Vagina (tissue), 2 donors: ENCODE results near the gene MAVS. TPM values are rescaled to one million over a fixed set of nuclear protein-coding genes. Genes with fewer than 3 reads are reported as not detected.

Source experiments
- DNase-seq, 2 donors: peaks; one replicate each; pipeline ENCODE4 v3.0.0-alpha.2; 2017; ENCODE audit errors: extremely low spot score in 2 of 2
- H3K27ac ChIP-seq: fragments of 200-600 bp; sonication (generic); one replicate; pipeline ENCODE4 v1.5.1; 2019
- H3K27me3 ChIP-seq: fragments of 200-600 bp; sonication (generic); one replicate; pipeline ENCODE4 v1.5.1; 2019
- H3K36me3 ChIP-seq, 2 donors: fragments of 200-600 bp; sonication (generic); one replicate each; pipeline ENCODE4 v1.5.1; 2017 to 2019
- H3K4me1 ChIP-seq: fragments of 200-600 bp; sonication (generic); one replicate; pipeline ENCODE4 v1.5.1; 2019
- H3K4me3 ChIP-seq, 2 donors: fragments of 200-600 bp; sonication (generic); 1 replicate in 1 of 2; 2 replicates in 1 of 2; pipeline ENCODE4 v1.5.1; 2016 to 2019
- H3K9me3 ChIP-seq: fragments of 200-600 bp; sonication (generic); one replicate; pipeline ENCODE4 v1.5.1; 2019
- CTCF ChIP-seq, 3 experiments: fragments of 450-650 bp in 2 of 3; fragments of 200-600 bp in 1 of 3; sonication (generic) in 1 of 3; IDR thresholded peaks; one replicate each; pipeline ENCODE4 v1.5.1; 2017 to 2019; ENCODE audit warnings: antibody characterized with exemption in 3 of 3, mild to moderate bottlenecking in 2 of 3, moderate library complexity in 2 of 3
- POLR2A ChIP-seq, 2 donors: fragments of 450-650 bp; IDR thresholded peaks; one replicate each; pipeline ENCODE4 v1.6.1; 2017; ENCODE audit warnings: antibody characterized with exemption in 2 of 2, mild to moderate bottlenecking in 2 of 2, moderate library complexity in 2 of 2
- POLR2AphosphoS5 ChIP-seq, 2 donors: sonication (generic); formaldehyde crosslinking; IDR thresholded peaks; one replicate each; pipeline ENCODE4 v1.9.0; 2017; ENCODE audit warnings: antibody characterized with exemption in 2 of 2, mild to moderate bottlenecking in 2 of 2, low read depth in 1 of 2; ENCODE audit not compliant: insufficient read depth in 1 of 2
- intact Hi-C: fragments of 100-400 bp; cut with DNase I; formaldehyde crosslinking; loops from one replicate; pipeline ENCODE4 v1.15.1; 2023
- total RNA-seq: library from RNA; depleted of rRNA; stranded (reverse); fragments of >200 nt; gene quantifications from one replicate; pipeline ENCODE4 v1.2.3, GENCODE V29; 2016

MAVS gene
- total RNA-seq, 1 donor from 2014 or later: 22.1 TPM

GRCh38 chr20:3898639-3899038 is 52.0 kb downstream of the MAVS start:
- H3K4me3 ChIP-seq: no peak overlapping the region
- no peaks in the 10 kb centered on the region for H3K9me3 ChIP-seq
- TF ChIP-seq CTCF (IDR thresholded peaks at IDR 0.05) (no peak), POLR2AphosphoS5 (IDR thresholded peaks at IDR 0.05; ENCODE audit: insufficient read depth in 1 of 2, low read depth in 1 of 2) (no peak), POLR2A (IDR thresholded peaks at IDR 0.05) (no peak)
- peaks cover 98% of the 10 kb centered on the region for H3K4me1 ChIP-seq
- intact Hi-C loops: no loop called here
- no peak for DNase-seq
- no peak overlapping the region for H3K27ac ChIP-seq
- H3K36me3 ChIP-seq: no peaks in the 10 kb centered on the region
- no peaks in the 10 kb centered on the region for H3K27me3 ChIP-seq

- intact Hi-C loops: no loop called here
- peaks cover 95% of the 10 kb centered on the region for H3K4me1 ChIP-seq
- DNase-seq: no peak
- no peak overlapping the region for H3K4me3 ChIP-seq
- H3K27me3 ChIP-seq: no peaks in the 10 kb centered on the region
- H3K36me3 ChIP-seq: no peaks in the 10 kb centered on the region
- H3K9me3 ChIP-seq: no peaks in the 10 kb centered on the region
- TF ChIP-seq POLR2AphosphoS5 (IDR thresholded peaks at IDR 0.05; ENCODE audit: insufficient read depth in 1 of 2, low read depth in 1 of 2): no peak
- TF ChIP-seq CTCF (IDR thresholded peaks at IDR 0.05): no peak
- no peak for TF ChIP-seq POLR2A (IDR thresholded peaks at IDR 0.05)
- H3K27ac ChIP-seq: no peak overlapping the region
Measured at GRCh38 chr20:3900187-3900604, 53.6 kb downstream of the MAVS start.

- DNase-seq: no peak
- H3K27ac ChIP-seq: peak overlapping the region; percentile 56
Measured at GRCh38 chr20:3901028-3901705, 54.5 kb downstream of the MAVS start.

GRCh38 chr20:3901706-3902440 is 55.2 kb downstream of the MAVS start:
- TF ChIP-seq CTCF (IDR thresholded peaks at IDR 0.05): no peak
- no peak for TF ChIP-seq POLR2AphosphoS5 (IDR thresholded peaks at IDR 0.05; ENCODE audit: insufficient read depth in 1 of 2, low read depth in 1 of 2)
- TF ChIP-seq POLR2A (IDR thresholded peaks at IDR 0.05): no peak
- Histone ChIP-seq H3K36me3 (no peaks in the 10 kb centered on the region), H3K27me3 (no peaks in the 10 kb centered on the region), H3K9me3 (no peaks in the 10 kb centered on the region), H3K4me3 (no peak overlapping the region), H3K27ac (peak overlapping the region; percentile 56), H3K4me1 (peaks cover 93% of the 10 kb centered on the region)
- intact Hi-C loops: no loop called here
- DNase-seq: no peak

More at GRCh38 chr20:3901028-3901705, 54.5 kb downstream of the MAVS start:
- intact Hi-C loops: no loop called here
- Histone ChIP-seq H3K4me3 (no peak overlapping the region), H3K27me3 (no peaks in the 10 kb centered on the region), H3K36me3 (no peaks in the 10 kb centered on the region), H3K4me1 (peaks cover 94% of the 10 kb centered on the region), H3K9me3 (no peaks in the 10 kb centered on the region)
- no peak for TF ChIP-seq POLR2A (IDR thresholded peaks at IDR 0.05)
- TF ChIP-seq POLR2AphosphoS5 (IDR thresholded peaks at IDR 0.05; ENCODE audit: insufficient read depth in 1 of 2, low read depth in 1 of 2): no peak
- TF ChIP-seq CTCF (IDR thresholded peaks at IDR 0.05): no peak

GRCh38 chr20:3902446-3902845 is 55.8 kb downstream of the MAVS start:
- Histone ChIP-seq H3K27me3 (no peaks in the 10 kb centered on the region), H3K9me3 (no peaks in the 10 kb centered on the region), H3K4me3 (no peak overlapping the region), H3K36me3 (no peaks in the 10 kb centered on the region), H3K4me1 (peaks cover 91% of the 10 kb centered on the region), H3K27ac (peak overlapping the region; percentile 56)
- no peak for DNase-seq
- intact Hi-C loops: no loop called here
- TF ChIP-seq CTCF (IDR thresholded peaks at IDR 0.05): no peak
- TF ChIP-seq POLR2A (IDR thresholded peaks at IDR 0.05): no peak
- TF ChIP-seq POLR2AphosphoS5 (IDR thresholded peaks at IDR 0.05; ENCODE audit: insufficient read depth in 1 of 2, low read depth in 1 of 2): no peak
